Right cardiac atrium (tissue), 5 donors: Measurements from ENCODE around the gene EIF3B. TPM values are rescaled to one million over a fixed set of nuclear protein-coding genes. Genes with fewer than 3 reads are reported as not detected.
"Not testable (repeated sequence)": the region's sequence is repeated elsewhere in the genome, so short reads cannot be mapped to it uniquely, and the experiment has no call there.

Experiments
- ATAC-seq, 2 donors: fragments of 200-7000 bp; cut with Tn5 transposase; one replicate each; pipeline versions ENCODE4 v1.8.0 to v1.9.1; 2020; ENCODE audit warnings: moderate library complexity in 2 of 2, mild to moderate bottlenecking in 1 of 2
- DNase-seq, 3 donors: peaks; one replicate each; pipeline ENCODE4 v3.0.0-alpha.2; 2020
- H3K27ac ChIP-seq: one replicate; pipeline ENCODE4 v1.5.1; 2013; ENCODE audit warnings: mild to moderate bottlenecking, low read length, control low read depth, moderate library complexity
- H3K27me3 ChIP-seq: one replicate; pipeline ENCODE4 v1.6.1; 2013; ENCODE audit not compliant: control insufficient read depth, insufficient read depth
- H3K4me1 ChIP-seq: one replicate; pipeline ENCODE4 v1.6.1; 2013; ENCODE audit warnings: low read length; ENCODE audit not compliant: control insufficient read depth, insufficient read depth
- H3K4me3 ChIP-seq: one replicate; pipeline ENCODE4 v1.5.1; 2013; ENCODE audit warnings: low read length, control low read depth
- H3K9me3 ChIP-seq: one replicate; pipeline ENCODE4 v1.6.1; 2013; ENCODE audit warnings: low read length; ENCODE audit not compliant: control insufficient read depth
- WGBS: extraction: QIAGEN DNeasy Blood & Tissue Kit; methylation state at CpG from one replicate; pipeline ENCODE4 v1.1.7; 2013; 5-methylcytosine and 5-hydroxymethylcytosine counted together
- intact Hi-C, 4 donors: fragments of 100-400 bp; cut with DNase I; formaldehyde crosslinking; loops; one replicate each; pipeline versions ENCODE4 v1.11.0 to v1.14.0; 2022 to 2023
- long read RNA-seq, 4 donors: library from polyadenylated mRNA; unstranded; transcript quantifications; one replicate each; pipeline ENCODE4 v2.0.0, GENCODE V29; 2020 to 2021
- polyA plus RNA-seq: library from polyadenylated mRNA; stranded (reverse); fragments of 200-250 nt; gene quantifications from one replicate; pipeline ENCODE4 v1.2.3, GENCODE V29; 2013
- total RNA-seq, 4 donors: library from RNA; stranded (reverse); fragmentation: NEBNext Ultra II Directional; extraction: Animal tissue kit (Norgen Biotek cat#: 25700); gene quantifications; one replicate each; pipeline ENCODE4 v1.2.1, GENCODE V29; 2021
- donor health status: healthy with polysubstance abuse.
- donor health status: DM: no; HTN: yes; CAD: no.
- donor health status: DM: no; HTN: no; CAD: no.
- donor health status: DM: no; HTN: yes; CAD: no; lungs with severe emphysema.
- donor health status: DM: yes; HTN: yes; CAD: no.

Gene EIF3B
- total RNA-seq (10 to 100 TPM; 64.9 to 81.7 (median 72.8) TPM), polyA plus RNA-seq (40.7 TPM)
- long read RNA-seq, donor 1, transcript EIF3B-202 (19 exons, 2,966 nt): major isoform, 90 of 299 reads
- long read RNA-seq, donor 1, transcript EIF3B-201 (19 exons, 3,055 nt): minor isoform, 89 of 299 reads
- long read RNA-seq, donor 1, partial matches to known transcripts: 19 of 299 reads
- long read RNA-seq, donor 1, other reads (novel, unspliced or antisense): 101 of 299 reads
- long read RNA-seq, donor 2, transcript EIF3B-201 (19 exons, 3,055 nt): major isoform, 52 of 149 reads
- long read RNA-seq, donor 2, transcript EIF3B-202 (19 exons, 2,966 nt): minor isoform, 42 of 149 reads
- long read RNA-seq, donor 2, partial matches to known transcripts: 20 of 149 reads
- long read RNA-seq, donor 2, other reads (novel, unspliced or antisense): 35 of 149 reads
- long read RNA-seq, donor 3, partial matches to known transcripts: 14 of 32 reads
- long read RNA-seq, donor 3, other reads (novel, unspliced or antisense): 13 of 32 reads
- long read RNA-seq, donor 4, transcript EIF3B-202 (19 exons, 2,966 nt): minor isoform, 53 of 183 reads
- long read RNA-seq, donor 4, transcript EIF3B-201 (19 exons, 3,055 nt): major isoform, 70 of 183 reads
- long read RNA-seq, donor 4, partial matches to known transcripts: 8 of 183 reads
- long read RNA-seq, donor 4, other reads (novel, unspliced or antisense): 52 of 183 reads

- no peaks in the 10 kb centered on the region for H3K9me3 ChIP-seq
- DNase-seq (peak; percentile 92 to 96 (median 95)), ATAC-seq (peak; percentile 95 to 96)
- WGBS: under 1% methylated on average over 55 of the region's 55 CpGs
- peaks cover 6% of the 10 kb centered on the region for H3K4me1 ChIP-seq
- intact Hi-C loops: loop anchor here in 1 of 4 donors (10.0 kb wide), 1 partner anchor 780 kb away; the partner anchor contains the start of gene PSMG3
- H3K27ac ChIP-seq: peak within 1 kb of the TSS; percentile 98
- H3K4me3 ChIP-seq: peak within 1 kb of the TSS; percentile 79
- H3K27me3 ChIP-seq: no peaks in the 10 kb centered on the region
Observed at GRCh38 chr7:2354186-2354938, at the start of gene EIF3B. EIF3B (plus strand) TSS chr7:2354827; CDS start chr7:2354922, 95 bp downstream.

GRCh38 chr7:2305258-2305657 lies 49.4 kb upstream of the EIF3B start:
- Histone ChIP-seq H3K27ac (peak overlapping the region; percentile 92), H3K4me3 (peak overlapping the region; percentile 1)
- H3K9me3 ChIP-seq, H3K27me3 ChIP-seq, H3K4me1 ChIP-seq, ATAC-seq, DNase-seq: not testable (repeated sequence)
- intact Hi-C loops: loop anchor here in 1 of 4 donors (10.0 kb wide), 1 partner anchor 60 kb away; the partner anchor contains the start of genes MRM2 and NUDT1
- 83% methylated on average over 6 of the region's 6 CpGs for WGBS

- intact Hi-C loops: loop anchor here in 1 of 4 donors (10.0 kb wide), 1 partner anchor 62 kb away; the partner anchor contains the start of genes MRM2 and NUDT1
- H3K9me3 ChIP-seq: no peaks in the 10 kb centered on the region
- H3K4me1 ChIP-seq: peaks cover 3% of the 10 kb centered on the region
- WGBS: 92% methylated on average over 6 of the region's 6 CpGs
- ATAC-seq (no peak), DNase-seq (no peak)
- H3K4me3 ChIP-seq: no peak overlapping the region
- H3K27ac ChIP-seq: no peak overlapping the region
- no peaks in the 10 kb centered on the region for H3K27me3 ChIP-seq
Observed at GRCh38 chr7:2306688-2307087, 47.9 kb upstream of the EIF3B start.

DNA sequence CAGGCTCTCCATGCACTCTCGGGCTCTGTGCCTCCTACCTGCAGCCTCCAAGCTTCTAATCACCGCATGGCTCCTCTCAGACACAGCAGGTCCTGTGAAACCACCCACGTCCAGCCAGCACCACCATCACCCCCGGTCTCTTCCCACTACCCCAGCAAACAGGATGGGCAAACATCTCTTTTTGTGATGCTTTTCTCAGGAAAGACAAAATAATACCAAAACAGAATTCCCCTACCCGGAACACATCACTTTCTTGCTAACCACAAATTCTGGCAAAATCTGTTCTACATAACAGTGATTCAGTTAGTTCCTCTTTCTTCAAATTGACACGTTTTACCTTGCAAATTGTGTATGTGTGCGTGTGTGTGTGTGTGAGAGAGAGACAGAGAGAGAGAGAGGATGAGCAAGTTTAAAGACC lies 46.9 kb upstream of the EIF3B start:
- no peak for DNase-seq
- no peak for ATAC-seq
- H3K27ac ChIP-seq: no peak overlapping the region
- no peak overlapping the region for H3K4me3 ChIP-seq
- H3K4me1 ChIP-seq: peaks cover 3% of the 10 kb centered on the region
- H3K9me3 ChIP-seq: no peaks in the 10 kb centered on the region
- no peaks in the 10 kb centered on the region for H3K27me3 ChIP-seq
- intact Hi-C loops: loop anchor here in 1 of 4 donors (10.0 kb wide), 1 partner anchor 63 kb away; the partner anchor contains the start of genes MRM2 and NUDT1
- WGBS: 79% methylated on average over 7 of the region's 7 CpGs

- no peaks in the 10 kb centered on the region for H3K27me3 ChIP-seq
- ATAC-seq (no peak), DNase-seq (no peak)
- intact Hi-C loops: loop anchor here in 1 of 4 donors (10.0 kb wide), 1 partner anchor 65 kb away; the partner anchor contains the start of genes MRM2 and NUDT1
- peaks cover 3% of the 10 kb centered on the region for H3K4me1 ChIP-seq
- no peak overlapping the region for H3K4me3 ChIP-seq
- peak overlapping the region; percentile 68 for H3K27ac ChIP-seq
- no peaks in the 10 kb centered on the region for H3K9me3 ChIP-seq
- 61% methylated on average over 20 of the region's 20 CpGs for WGBS
Observed at GRCh38 chr7:2309889-2310331, 44.7 kb upstream of the EIF3B start.

DNA sequence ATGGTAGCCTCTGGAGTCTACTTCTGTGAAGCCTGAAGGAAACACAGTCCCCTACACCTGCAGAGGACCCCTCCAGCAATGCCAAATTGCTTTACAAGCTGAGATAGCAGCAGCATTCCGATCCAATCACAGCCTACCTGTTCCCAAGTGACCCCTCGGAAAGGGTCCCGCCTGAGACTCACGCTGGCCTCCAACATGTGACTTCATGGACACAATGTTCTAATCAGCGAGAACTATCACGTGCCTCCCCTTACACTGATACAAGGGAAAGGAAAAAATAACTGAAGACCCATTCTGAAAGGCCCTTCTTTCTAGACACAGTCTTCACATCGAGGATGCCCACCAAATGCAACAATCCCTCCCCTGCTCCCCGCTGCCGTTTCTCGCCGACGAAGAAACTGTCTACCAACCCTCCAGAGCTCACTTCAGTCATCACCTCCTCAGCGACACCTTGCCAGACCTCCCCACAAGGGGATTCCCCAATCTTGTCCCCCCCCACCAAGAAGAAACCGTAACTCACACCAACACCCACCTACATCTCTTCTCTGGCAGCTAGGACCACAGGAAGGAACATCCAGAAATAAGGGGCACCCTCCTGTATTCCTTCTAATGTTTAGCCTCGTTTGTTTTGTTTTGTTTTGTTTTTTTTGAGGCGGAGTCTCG lies 42.2 kb upstream of the EIF3B start:
- H3K4me3 ChIP-seq: no peak overlapping the region
- ATAC-seq (no peak), DNase-seq (no peak)
- no peaks in the 10 kb centered on the region for H3K4me1 ChIP-seq
- no peaks in the 10 kb centered on the region for H3K27me3 ChIP-seq
- 67% methylated on average over 17 of the region's 17 CpGs for WGBS
- intact Hi-C loops: no loop called here
- H3K9me3 ChIP-seq: no peaks in the 10 kb centered on the region
- peak overlapping the region; percentile 39 for H3K27ac ChIP-seq

- Histone ChIP-seq H3K27me3 (no peaks in the 10 kb centered on the region), H3K27ac (peak overlapping the region; percentile 74), H3K4me3 (peak overlapping the region; percentile 89), H3K9me3 (no peaks in the 10 kb centered on the region), H3K4me1 (no peaks in the 10 kb centered on the region)
- WGBS: 24% methylated on average over 42 of the region's 42 CpGs
- ATAC-seq: no peak
- intact Hi-C loops: no loop called here
- no peak for DNase-seq
Observed at GRCh38 chr7:2313450-2314208, 41.0 kb upstream of the EIF3B start.

GRCh38 chr7:2314209-2314955 lies 40.2 kb upstream of the EIF3B start, which contains the start of gene SNX8:
SNX8 (minus strand) TSS chr7:2314441; CDS start chr7:2314421, 20 bp downstream.
- H3K27me3 ChIP-seq: no peaks in the 10 kb centered on the region
- intact Hi-C loops: no loop called here
- H3K9me3 ChIP-seq: no peaks in the 10 kb centered on the region
- DNase-seq (peak; percentile 90 to 97 (median 96)), ATAC-seq (peak; percentile 97 to 98)
- H3K27ac ChIP-seq: peak within 1 kb of the TSS; percentile 74
- WGBS: 1% methylated on average over 77 of the region's 78 CpGs
- H3K4me1 ChIP-seq: no peaks in the 10 kb centered on the region
- peak within 1 kb of the TSS; percentile 89 for H3K4me3 ChIP-seq

DNA sequence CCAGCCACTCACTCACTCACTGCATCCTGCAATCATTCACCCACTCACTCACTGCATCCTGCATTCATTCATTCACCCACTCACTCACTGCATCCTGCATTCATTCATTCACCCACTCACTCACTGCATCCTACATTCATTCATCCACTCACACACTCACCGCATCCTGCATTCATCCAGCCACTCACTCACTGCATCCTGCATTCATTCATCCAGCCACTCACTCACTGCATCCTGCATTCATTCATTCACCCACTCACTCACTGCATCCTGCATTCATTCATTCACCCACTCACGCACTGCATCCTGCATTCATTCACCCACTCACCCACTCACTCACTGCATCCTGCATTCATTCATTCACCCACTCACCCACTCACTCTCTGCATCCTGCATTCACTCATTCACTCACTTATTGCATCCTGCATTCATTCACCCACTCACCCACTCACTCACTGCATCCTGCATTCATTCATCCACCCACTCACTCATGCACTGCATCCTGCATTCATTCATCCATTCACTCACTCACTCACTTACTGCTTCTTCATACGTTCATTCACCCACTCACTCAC lies 39.6 kb upstream of the EIF3B start:
- 71% methylated on average over 3 of the region's 3 CpGs for WGBS
- H3K9me3 ChIP-seq, H3K4me1 ChIP-seq, H3K4me3 ChIP-seq, DNase-seq, ATAC-seq, intact Hi-C loops, H3K27ac ChIP-seq, H3K27me3 ChIP-seq: not testable (repeated sequence)
